Panc1 (cell line): ENCODE measurements around the gene XRCC2. TPM values are rescaled to one million over a fixed set of nuclear protein-coding genes. Genes with fewer than 3 reads are reported as not detected.

Experiments
- ATAC-seq: fragments of 200-7000 bp; cut with Tn5 transposase; 2 replicates; pipeline ENCODE4 v1.9.1; 2020; ENCODE audit warnings: mild to moderate bottlenecking, moderate library complexity
- BruUV-seq: library from RNA; stranded (reverse); fragments of 400-500 nt; replicated peaks from 2 replicates; lab custom pipeline; 2021; lab: Mats Ljungman, UMichigan
- CTCF ChIA-PET: fragments of 300-600 bp; sonication (Branson Sonifier 250); formaldehyde crosslinking; loops from one replicate; lab custom pipeline; 2022; ENCODE audit warnings: antibody characterized with exemption; lab: Charles Lee
- POLR2A ChIA-PET: fragments of 300-600 bp; sonication (Branson Sonifier 250); formaldehyde crosslinking; loops from one replicate; lab custom pipeline; 2022; ENCODE audit warnings: antibody characterized with exemption; lab: Charles Lee
- DNase-seq: peaks from one replicate; pipeline ENCODE4 v3.0.0-alpha.2; 2010; ENCODE audit warnings: low read depth, low spot score
- H3K27ac ChIP-seq: 2 replicates; pipeline ENCODE4 v1.5.1; 2011; ENCODE audit warnings: mild to moderate bottlenecking, low read length, inconsistent platforms
- H3K27me3 ChIP-seq: fragments of 200-500 bp; sonication (Bioruptor generic); 2 replicates; pipeline ENCODE4 v1.6.0; 2014; ENCODE audit warnings: low read length, inconsistent platforms; ENCODE audit not compliant: control insufficient read depth, insufficient read depth
- H3K36me3 ChIP-seq: fragments of 200-500 bp; sonication (Bioruptor generic); 2 replicates; pipeline ENCODE4 v1.5.1; 2014; ENCODE audit warnings: inconsistent platforms, mild to moderate bottlenecking, low read length, moderate library complexity; ENCODE audit not compliant: control insufficient read depth, insufficient read depth
- H3K4me1 ChIP-seq: 2 replicates; pipeline ENCODE4 v1.5.1; 2011; ENCODE audit warnings: inconsistent platforms, mild to moderate bottlenecking, low read length, moderate library complexity; ENCODE audit not compliant: control insufficient read depth, insufficient read depth
- H3K4me3 ChIP-seq, 2 experiments: 2 replicates each; pipeline ENCODE4 v1.5.1; 2011 to 2012; ENCODE audit warnings: low read depth in 2 of 2, low read length in 2 of 2, mild to moderate bottlenecking in 2 of 2, inconsistent platforms in 1 of 2, moderate library complexity in 1 of 2
- H3K9me3 ChIP-seq: fragments of 200-500 bp; sonication (Bioruptor generic); 2 replicates; pipeline ENCODE4 v1.5.1; 2014; ENCODE audit warnings: low read depth, mild to moderate bottlenecking, inconsistent platforms, low read length, moderate library complexity; ENCODE audit not compliant: control insufficient read depth, insufficient read depth
- POLR2AphosphoS5 ChIP-seq: IDR thresholded peaks from 2 replicates; pipeline ENCODE4 v1.6.1; 2012; ENCODE audit warnings: mild to moderate bottlenecking, low read depth, low read length, moderate library complexity
- SIN3A ChIP-seq: IDR thresholded peaks from 2 replicates; pipeline ENCODE4 v1.6.1; 2012; ENCODE audit warnings: low read depth, mild to moderate bottlenecking, low read length, moderate library complexity, borderline replicate concordance; ENCODE audit not compliant: insufficient read depth
- TCF7L2 ChIP-seq: IDR thresholded peaks from 2 replicates; pipeline ENCODE4 v1.6.1; 2011; ENCODE audit warnings: mild to moderate bottlenecking, low read depth, low read length, inconsistent platforms
- in situ Hi-C: cut with HindIII; loops from 2 replicates; pipeline ENCODE4 v1.10.0; 2016; ENCODE audit warnings: low sequenced_read_pairs, low pct_unique_long_range_greater_than_20kb
- intact Hi-C: fragments of 100-400 bp; cut with micrococcal nuclease; formaldehyde crosslinking; loops from one replicate; pipeline ENCODE4 v1.10.0; 2022; ENCODE audit not compliant: unreplicated experiment
- total RNA-seq: library from RNA; stranded (reverse); gene quantifications from one replicate; pipeline ENCODE4 v1.2.1, GENCODE V29; 2021; ENCODE audit not compliant: unreplicated experiment
- TF ChIP-seq, protein P1 (sequence below), 2 experiments: IDR thresholded peaks; 2 replicates each; pipeline ENCODE4 v1.6.1; 2011 to 2012; ENCODE audit warnings: low read depth in 2 of 2, control low read depth in 1 of 2, low read length in 1 of 2, mild to moderate bottlenecking in 1 of 2, moderate library complexity in 1 of 2; ENCODE audit not compliant: insufficient read depth in 1 of 2
- TF ChIP-seq, protein P2 (sequence below): fragments of 450-650 bp; IDR thresholded peaks from 2 replicates; pipeline ENCODE4 v1.5.1; 2017; ENCODE audit warnings: mild to moderate bottlenecking

XRCC2 gene
- total RNA-seq, 1 experiment from 2014 or later, result 10.3 TPM

DNA sequence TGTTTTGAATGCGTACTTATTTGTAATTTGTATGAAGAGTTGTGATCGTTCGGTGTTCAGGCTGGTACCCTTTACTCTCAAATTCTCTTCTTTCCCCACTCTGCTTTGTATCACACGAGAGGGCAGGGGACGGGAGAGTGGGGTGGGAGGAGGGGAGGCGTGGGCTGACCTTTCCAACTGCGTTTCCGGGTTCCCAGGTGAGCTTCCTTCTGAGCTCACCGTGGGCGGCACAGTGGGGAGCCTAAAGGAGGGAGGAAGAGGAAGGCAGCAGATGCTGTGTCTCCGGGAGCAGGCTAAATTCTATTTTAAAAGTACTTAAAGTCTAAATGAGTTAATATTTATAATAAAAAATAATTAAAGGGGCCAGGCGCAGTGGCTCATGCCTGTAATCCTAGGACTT is 7.4 kb upstream of the XRCC2 start:
- ATAC-seq (no peak), DNase-seq (no peak)
- H3K36me3 ChIP-seq, result no peaks in the 10 kb centered on the region
- no peaks in the 10 kb centered on the region for H3K27me3 ChIP-seq
- no peak overlapping the region for H3K4me3 ChIP-seq
- H3K9me3 ChIP-seq, result no peaks in the 10 kb centered on the region
- H3K4me1 ChIP-seq, result no peaks in the 10 kb centered on the region
- ChIA-PET CTCF (interaction anchor here (0.7 kb wide), 1 partner anchor 223 kb away, joined by 3 read pairs; no protein-coding TSS in a partner anchor), POLR2A (no interaction called here)
- H3K27ac ChIP-seq, result no peak overlapping the region
- intact Hi-C loops (no loop called here), in situ Hi-C loops (no loop called here)
- TF ChIP-seq, protein P1, sequence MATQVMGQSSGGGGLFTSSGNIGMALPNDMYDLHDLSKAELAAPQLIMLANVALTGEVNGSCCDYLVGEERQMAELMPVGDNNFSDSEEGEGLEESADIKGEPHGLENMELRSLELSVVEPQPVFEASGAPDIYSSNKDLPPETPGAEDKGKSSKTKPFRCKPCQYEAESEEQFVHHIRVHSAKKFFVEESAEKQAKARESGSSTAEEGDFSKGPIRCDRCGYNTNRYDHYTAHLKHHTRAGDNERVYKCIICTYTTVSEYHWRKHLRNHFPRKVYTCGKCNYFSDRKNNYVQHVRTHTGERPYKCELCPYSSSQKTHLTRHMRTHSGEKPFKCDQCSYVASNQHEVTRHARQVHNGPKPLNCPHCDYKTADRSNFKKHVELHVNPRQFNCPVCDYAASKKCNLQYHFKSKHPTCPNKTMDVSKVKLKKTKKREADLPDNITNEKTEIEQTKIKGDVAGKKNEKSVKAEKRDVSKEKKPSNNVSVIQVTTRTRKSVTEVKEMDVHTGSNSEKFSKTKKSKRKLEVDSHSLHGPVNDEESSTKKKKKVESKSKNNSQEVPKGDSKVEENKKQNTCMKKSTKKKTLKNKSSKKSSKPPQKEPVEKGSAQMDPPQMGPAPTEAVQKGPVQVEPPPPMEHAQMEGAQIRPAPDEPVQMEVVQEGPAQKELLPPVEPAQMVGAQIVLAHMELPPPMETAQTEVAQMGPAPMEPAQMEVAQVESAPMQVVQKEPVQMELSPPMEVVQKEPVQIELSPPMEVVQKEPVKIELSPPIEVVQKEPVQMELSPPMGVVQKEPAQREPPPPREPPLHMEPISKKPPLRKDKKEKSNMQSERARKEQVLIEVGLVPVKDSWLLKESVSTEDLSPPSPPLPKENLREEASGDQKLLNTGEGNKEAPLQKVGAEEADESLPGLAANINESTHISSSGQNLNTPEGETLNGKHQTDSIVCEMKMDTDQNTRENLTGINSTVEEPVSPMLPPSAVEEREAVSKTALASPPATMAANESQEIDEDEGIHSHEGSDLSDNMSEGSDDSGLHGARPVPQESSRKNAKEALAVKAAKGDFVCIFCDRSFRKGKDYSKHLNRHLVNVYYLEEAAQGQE (IDR thresholded peaks at IDR 0.05; ENCODE audit: insufficient read depth in 1 of 2, low read depth in 2 of 2, low read length in 1 of 2), result no peak
- TF ChIP-seq, protein P2, sequence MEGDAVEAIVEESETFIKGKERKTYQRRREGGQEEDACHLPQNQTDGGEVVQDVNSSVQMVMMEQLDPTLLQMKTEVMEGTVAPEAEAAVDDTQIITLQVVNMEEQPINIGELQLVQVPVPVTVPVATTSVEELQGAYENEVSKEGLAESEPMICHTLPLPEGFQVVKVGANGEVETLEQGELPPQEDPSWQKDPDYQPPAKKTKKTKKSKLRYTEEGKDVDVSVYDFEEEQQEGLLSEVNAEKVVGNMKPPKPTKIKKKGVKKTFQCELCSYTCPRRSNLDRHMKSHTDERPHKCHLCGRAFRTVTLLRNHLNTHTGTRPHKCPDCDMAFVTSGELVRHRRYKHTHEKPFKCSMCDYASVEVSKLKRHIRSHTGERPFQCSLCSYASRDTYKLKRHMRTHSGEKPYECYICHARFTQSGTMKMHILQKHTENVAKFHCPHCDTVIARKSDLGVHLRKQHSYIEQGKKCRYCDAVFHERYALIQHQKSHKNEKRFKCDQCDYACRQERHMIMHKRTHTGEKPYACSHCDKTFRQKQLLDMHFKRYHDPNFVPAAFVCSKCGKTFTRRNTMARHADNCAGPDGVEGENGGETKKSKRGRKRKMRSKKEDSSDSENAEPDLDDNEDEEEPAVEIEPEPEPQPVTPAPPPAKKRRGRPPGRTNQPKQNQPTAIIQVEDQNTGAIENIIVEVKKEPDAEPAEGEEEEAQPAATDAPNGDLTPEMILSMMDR, result no peak
- TF ChIP-seq TCF7L2 (no peak), SIN3A (no peak), POLR2AphosphoS5 (no peak)
- BruUV-seq, result no TSS peak

DNA sequence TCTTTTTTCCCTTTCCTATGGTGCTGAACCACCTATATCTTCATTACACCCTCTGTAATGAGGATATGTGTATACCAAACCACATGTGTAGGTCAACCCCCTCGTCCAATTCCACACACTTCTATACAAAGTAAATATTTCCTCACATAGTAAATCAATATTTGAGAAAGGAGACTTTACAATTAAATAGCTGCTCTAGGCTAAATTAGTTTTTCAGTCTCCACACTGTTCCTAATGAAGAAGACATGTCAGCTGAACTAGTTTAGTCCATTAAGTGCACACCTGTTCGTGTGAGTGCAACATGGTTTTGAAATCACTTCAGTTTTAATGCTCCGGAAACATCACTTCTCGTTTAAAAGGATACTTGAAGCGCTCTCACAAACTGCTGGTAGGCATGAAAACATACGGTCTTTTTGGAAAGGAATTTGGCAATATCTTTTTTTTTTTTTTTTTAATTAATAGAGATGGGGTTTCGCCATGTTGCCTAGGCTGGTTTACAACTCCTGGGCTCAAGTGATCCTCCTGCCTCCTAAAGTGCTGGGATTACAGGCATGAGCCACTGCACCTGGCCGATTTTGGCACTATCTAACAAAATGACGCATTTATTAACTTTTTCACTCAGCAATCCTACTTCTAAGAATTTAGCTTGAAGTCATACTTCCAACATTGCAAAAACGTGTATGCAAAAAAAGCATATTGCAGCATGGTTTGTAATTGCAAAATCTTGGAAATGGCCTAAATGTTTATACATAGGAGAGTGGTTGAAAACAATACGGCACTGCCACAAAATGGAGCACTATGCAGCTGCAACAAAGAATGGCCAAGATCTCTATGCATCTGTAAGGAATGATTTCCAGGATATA is 2.1 kb upstream of the XRCC2 start:
- no peaks in the 10 kb centered on the region for H3K27me3 ChIP-seq
- TF ChIP-seq, protein P1 (IDR thresholded peaks at IDR 0.05; ENCODE audit: insufficient read depth in 1 of 2, low read depth in 2 of 2, low read length in 1 of 2), result no peak
- TF ChIP-seq TCF7L2 (no peak), SIN3A (no peak), POLR2AphosphoS5 (no peak)
- TF ChIP-seq, protein P2, result no peak
- ChIA-PET POLR2A (interaction anchor here (0.6 kb wide), 1 partner anchor 91 kb away, joined by 3 read pairs; no protein-coding TSS in a partner anchor), CTCF (no interaction called here)
- peaks cover 9% of the 10 kb centered on the region for H3K4me1 ChIP-seq
- no peak for DNase-seq
- in situ Hi-C loops, result no loop called here
- intact Hi-C loops, result no loop called here
- H3K4me3 ChIP-seq, result no peak overlapping the region
- H3K27ac ChIP-seq, result no peak overlapping the region
- no TSS peak for BruUV-seq
- ATAC-seq, result no peak
- peaks cover 4% of the 10 kb centered on the region; the same call in 1 of the 2 replicates for H3K36me3 ChIP-seq
- H3K9me3 ChIP-seq, result no peaks in the 10 kb centered on the region
